ENCODE data around the gene CLASP1.
"Not testable (repeated sequence)": the region's sequence is repeated elsewhere in the genome, so short reads cannot be mapped to it uniquely, and the experiment has no call there.

CLASP1 gene

DNA sequence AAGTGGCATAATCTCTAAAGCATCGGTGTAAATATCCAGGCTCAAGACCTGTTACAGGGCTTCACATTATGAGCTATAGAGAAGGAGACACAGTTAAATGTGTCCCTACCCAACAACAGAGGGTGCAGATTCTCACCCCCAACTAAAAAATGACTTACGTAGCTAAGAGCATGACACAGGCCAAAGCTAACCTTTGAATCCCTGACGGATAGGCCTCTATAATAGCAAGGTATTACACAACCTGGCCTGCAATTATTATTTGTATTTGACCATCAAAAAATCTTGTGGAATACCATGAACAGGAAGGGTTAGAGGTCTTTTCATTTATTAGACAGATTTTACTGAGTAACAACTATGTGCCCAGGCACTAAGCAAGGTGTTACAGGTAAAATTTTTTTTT is 73.5 kb downstream of the CLASP1 start:
- no peak for DNase-seq

DNA sequence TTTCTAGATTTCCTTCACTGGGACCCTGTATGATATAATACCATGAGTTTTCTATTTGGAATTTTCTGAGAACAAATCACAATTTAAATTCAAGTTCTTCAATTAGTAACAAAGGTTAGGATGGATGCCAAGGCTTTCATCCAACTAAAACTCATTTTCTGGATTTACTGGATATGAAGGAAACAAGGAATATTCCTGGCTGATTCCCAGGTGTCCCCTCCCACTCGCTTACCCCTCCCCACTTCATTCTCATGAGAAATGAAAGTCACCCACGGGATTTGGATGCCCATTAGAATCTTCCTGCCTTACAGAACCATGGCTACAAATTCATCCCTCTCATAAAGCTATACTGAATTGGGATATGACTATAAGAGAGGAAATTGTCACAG is 78.6 kb downstream of the CLASP1 start:
- no peak for DNase-seq

DNA sequence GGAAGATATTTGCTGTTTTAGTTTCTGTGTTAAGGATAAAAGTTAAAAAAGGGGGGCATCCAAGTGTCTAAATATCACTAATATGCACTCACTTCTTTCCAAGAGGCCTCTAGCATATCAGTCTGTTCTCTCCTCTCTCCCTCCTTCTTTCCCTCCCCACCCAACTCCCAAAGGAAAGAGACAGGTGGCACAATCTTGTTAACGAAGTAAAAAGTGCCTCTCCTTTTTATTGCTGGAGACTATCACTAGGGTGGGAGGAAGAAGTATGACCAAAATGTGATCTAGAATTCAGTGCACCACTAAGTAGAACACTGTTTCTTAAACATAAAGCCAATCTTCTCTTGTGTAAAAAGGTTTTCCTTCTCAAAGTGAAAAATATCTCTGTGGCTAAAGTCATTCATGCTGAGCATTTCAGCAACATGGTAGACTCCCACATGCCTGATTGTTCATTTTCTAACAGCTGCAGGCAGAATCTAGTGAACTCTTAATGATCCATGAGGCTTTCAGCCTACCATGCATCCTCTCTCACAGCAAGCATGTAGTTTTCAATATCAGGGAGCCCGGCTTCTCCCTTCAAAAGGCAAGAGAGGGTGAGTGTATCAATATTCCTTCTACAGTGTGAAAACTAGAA is 79.1 kb downstream of the CLASP1 start:
- DNase-seq: no peak

DNA sequence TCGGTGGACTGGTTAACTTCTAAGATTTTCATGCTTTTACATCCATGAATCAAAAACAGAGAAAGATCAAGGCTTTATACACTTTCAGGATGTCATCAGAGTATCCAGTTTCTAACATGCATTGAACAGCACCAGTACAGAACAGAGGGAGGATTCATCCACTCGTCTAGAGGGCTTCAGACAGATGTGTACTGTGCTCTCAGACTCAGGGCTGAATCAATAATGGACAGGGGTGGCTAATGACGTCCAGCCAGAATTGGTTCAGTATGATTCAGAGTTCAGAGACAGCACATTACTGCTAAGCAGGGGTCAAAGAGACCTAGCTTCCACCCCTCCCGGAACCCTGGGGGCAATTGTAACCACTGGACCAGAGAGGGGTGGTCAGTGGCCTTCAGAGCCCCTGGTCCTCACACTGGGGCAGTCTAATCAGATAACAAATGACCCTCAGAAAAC is 81.3 kb downstream of the CLASP1 start:
- no peak for DNase-seq

DNA sequence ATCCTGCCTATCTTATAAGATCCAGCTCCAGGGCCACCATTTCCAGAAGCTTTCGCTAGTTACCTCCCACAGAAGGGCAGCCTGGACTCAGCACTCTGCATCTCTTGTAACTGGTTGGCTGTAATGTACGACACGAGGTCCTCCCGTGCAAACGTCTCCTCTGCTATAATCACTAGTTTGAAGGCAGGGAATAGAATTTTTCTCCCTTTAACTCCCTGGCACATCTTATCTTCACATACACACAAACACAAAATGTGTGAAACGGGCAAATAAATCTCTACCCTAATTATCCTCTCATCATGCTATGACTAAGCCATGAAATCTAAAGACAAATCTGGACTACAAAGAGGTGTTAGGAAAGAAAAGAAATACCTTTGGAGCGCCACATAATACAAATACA is 81.8 kb downstream of the CLASP1 start:
- DNase-seq: no peak

DNA sequence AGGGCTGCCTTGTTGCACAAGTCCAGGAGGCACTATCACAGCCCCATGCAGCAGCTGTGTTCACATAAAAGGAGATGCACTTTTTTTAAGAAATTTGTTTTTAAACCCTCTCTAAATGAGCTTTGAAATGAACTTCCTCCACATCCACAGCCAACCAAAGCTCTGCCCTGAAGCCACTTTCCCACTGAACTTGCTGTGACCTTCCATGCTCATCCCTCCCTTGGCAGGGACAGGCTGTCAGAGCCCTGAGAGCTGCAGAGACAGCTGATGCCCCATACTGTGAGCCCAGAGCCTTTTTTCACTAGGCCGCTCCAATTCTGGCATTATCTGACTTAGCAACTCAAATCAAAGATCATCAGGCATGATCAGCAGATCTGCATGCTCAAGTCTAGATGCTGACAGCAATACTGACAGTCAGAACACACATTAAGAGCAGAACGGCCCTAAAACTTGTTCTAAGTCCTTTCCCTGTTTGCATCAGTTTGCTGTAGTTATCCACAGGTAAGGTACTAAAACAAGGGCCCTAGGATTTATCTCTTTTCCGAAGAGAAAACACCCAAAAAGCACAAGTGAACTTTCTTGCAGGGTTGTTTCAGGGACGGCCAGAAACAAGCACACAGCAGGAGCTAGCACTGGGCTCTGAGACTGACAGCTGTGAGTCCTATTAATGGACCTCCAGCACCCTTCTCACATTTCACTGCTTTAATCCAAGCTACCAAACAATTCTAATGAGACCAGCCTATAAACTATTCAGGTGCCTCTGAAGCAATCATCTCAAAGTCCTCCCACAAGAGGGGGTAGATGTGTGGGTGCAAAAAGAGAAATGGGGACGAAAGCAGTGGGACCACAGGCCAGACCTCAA is 83.6 kb downstream of the CLASP1 start:
- DNase-seq: peak; percentile 18

DNA sequence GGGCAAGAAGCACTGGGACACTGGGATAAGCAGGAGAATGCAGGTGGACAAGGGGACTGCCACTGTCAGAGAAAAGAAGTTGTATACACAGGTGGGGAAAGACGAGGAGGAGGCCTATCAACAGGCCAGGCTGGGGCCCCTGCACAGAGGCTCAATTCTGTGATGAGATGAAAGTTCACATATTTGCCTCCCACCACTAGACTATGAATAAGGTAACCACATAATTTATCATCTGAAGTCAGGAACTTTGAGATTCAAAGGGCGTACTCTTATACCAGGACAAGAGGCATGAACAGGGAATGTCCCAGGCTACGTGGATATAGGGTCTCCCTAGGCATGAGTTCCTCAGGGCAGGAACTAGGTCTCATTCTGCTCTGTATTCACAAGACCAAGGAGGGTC is 84.4 kb downstream of the CLASP1 start:
- DNase-seq: no peak

DNA sequence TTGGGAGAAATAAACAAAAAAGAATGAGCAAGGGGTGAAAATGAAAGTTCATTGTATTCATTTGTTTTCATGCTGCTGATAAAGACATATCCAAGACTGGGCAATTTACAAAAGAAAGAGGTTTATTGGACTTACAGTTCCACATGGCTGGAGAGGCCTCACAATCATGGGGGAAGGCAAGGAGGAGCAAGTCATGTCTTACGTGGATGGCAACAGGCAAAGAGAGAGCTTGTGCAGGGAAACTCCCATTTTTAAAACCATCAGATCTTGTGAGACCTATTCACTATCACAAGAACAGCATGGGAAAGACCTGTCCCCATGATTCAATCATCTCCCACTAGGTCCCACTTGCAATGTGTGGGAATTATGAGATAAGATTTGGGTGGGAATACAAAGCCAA is 85.5 kb downstream of the CLASP1 start:
- not testable (repeated sequence) for DNase-seq

DNA sequence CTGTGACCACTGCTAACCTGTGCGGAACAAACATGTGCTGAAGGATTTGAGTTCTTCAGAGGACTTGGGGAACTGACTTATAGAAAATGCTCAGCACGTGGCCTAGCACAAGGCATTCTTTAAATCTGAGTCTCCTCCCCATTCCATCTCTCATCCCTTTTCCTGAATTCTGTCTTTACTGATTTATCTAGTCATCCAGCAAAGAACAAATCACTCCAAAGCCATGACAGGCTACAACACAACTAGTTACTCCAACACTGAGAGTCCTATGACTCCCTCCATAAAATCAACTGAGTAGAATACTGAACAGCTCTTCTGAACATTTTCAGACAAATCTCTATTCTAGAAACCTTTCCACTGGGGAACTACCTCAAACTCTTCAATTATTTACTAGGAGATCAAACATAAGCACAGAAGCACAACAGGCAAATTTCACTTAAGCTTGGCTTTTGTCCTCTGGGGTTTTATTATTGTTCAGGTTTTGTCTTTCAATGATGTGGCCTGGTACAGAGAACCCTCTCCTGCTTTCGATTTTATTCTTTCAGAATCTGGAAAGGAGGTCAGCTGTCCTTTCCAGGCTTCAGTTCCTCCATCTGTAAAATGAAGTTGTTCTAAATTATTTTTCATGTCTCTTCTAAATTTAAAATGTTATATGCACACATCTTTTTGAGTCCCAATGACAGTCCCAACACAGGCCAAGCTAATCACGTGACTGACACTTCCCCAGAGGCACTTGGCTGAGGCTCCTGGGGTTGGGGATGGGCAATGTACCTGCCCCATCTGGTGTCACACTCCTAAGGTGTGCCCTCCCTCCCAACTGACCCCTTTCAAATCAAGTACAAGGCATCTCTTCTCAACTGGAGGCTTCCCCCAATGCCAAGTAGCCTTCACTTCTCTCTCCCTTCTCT is 86.7 kb downstream of the CLASP1 start:
- no peak for DNase-seq

DNA sequence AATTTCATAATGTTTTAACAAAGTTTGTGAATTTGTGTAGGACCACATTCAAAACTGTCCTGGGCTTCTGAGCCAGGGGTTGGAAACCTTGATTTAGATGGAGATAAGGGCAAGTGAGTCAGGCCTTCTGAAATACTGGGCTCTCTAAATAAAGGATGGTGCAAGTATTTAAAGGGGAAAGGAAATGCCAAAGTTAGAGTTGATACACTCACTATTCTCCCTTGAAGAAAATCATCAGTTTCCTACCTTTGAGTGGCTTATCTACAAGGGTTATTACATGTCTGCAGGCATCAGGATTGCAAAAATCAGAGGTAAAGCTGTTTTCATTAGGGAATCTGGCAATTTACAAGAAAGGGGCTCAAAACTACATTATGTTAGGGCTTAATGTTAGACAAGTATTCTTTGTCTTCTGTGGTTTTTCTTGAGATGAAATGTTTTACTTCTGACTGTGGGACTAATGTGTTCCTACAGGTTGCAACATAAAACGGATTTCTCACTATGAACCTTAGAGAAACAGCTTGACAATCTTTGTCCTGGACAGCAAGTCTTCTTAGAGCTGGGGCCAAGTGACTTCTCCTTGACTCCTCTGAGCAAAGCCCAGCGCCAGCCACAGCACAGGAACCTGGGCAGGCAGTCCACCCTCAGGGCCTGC is 87.5 kb downstream of the CLASP1 start:
- no peak for DNase-seq

DNA sequence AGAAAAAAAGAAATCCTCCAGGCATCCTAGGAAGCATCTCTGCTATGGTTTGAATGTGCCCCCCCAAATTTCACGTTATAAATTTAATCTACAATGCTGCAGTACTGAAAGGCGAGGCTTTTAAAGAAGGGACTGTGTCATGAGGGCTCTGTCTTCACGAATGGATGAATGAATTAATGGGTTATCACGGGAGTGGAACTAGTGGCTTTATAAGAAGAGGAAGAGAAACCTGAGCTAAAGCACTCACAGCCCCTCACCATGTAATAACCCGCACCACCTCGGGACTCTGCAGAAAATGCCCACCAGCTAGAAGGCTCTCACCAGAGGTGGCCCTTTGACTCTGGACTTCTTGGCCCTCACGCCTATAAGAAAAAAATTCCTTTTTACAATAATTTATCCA is 90.9 kb downstream of the CLASP1 start:
- DNase-seq: no peak

DNA sequence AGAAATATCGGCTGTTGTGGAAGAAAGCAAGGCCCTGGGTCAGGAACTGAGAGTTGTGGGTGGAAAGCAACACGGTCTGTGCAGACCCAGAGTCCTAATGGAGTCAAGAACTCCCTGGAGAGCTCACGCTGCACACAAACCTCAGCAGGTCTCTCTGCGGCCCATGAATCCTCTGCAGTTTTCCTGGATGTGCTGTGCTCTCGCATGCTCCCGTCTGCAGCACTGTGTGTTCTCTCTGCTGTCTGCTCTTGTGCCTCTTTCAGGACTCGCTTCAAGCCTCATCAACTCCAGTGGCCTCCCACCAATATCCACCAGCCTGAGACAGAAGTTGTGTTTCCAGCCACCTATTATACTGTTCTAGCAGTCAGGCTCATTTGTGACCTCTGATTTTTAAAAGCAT is 94.3 kb downstream of the CLASP1 start:
- DNase-seq: no peak

DNA sequence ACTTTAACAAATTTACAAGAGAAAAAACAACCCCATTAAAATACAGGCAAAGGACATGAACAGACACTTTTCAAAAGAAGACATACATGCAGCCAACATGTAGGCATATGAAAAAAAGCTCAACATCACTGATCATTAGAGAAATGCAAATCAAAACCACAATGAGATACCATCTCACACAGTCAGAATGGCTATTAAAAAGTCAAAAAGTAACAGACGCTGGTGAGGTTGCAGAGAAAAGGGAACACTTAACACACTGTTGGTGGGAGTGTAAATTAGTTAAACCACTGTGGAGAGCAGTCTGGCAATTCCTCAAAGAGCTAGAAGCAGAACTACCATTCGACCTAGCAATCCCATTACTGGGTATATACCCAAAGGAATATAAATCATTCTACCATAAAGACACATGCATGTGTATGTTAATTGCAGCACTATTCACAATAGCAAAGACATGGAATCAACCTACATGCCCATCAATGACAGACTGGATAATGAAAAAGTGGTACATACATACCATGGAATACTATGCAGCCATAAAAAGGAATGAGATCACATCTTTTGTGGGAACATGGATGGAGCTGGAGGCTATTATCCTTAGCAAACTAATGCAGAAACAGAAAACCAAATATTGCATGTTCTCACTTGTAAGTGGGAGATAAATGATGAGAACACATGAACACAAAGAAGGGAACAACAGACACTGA is 96.6 kb downstream of the CLASP1 start:
- DNase-seq: not testable (repeated sequence)

DNA sequence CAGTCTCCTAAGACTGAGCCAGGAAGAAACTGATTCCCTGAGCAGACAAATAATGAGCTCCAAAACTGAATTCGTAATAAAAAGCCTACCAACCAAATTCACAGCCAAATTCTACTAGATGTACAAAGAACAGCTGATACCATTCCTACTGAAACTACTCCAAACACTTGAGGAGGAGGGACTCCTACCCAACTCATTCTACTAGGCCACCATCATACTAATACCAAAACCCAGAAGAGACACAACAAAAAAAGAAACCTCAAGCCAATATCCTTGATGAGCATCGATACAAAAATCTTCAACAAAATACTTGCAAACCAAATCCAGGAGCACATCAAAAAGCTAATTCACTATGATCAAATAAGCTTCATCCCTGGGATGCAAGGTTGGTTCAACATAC is 98.6 kb downstream of the CLASP1 start:
- no peak for DNase-seq

DNA sequence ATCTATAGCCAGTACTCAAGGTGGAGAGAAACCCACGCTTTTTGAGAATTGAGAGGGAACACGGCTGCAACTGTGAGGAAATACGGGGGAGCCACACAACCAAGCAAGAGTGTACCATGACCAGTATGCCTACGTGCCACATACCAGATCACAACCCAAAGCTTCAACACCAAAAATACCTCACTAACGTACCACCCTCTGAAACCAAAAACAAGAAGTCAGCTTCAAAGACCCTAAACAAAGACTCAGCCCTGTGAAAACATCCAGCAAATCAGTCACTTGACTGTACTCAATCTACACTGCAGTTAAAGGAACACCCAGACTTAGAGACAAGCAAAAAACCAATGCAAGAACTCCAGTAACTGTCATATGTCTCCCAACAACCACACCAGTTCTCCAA is 101.6 kb downstream of the CLASP1 start:
- no peak for DNase-seq

DNA sequence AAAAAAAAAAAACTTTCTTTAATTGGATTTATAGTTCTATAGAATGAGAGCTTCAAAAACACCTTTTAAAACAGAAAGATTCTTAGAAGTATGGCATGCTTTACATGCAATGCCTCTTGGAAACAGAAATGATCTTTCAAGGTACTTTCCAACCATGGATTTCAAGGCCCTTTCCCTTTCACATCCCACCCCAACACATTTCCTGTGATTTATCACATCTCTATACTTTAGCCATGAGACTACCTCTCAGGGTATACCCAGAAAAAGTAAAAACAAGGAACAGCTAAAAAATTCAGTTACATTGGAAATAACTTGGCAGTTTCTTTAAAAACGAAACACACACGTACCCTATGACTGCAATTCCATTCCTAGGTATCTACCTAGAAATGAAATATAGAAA is 103.3 kb downstream of the CLASP1 start:
- DNase-seq: no peak

DNA sequence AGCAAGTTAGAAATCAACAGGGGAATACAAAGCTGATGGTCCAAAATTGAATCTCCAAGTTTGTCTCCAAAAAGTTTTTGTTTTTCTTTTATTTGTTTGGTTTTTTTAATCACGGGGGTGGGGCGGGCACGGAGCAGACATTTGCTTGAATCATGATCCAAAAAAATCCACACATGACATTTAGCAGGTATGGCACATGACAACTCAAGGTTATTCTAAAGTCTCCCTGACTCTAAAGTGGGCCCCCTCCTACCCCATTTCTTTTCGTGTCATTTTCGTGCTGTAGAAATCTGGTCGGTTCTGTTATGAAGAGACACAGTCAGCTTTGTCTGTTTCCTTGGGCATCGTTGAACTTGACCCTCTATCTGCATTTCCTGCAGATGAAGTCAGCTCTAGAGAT is 104.0 kb downstream of the CLASP1 start:
- DNase-seq: no peak

DNA sequence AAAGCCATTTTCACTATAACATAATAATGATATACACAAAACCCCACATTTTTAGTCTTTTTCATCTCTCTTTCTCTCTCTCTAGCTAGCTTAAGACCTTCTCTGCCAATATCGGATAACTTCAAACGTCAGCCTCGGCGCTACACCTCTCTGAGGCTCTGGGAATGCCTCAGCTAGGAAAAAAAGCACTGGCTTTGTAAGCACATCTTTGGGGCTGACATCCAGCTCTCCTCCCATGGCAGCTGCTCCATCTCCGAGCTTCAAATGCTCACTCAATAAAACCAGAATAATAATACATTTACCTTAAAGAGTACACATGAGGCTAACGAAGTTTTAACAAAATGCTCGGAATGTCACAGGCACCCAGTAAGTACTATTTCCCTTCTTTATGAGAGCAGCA is 107.8 kb downstream of the CLASP1 start:
- DNase-seq: no peak

DNA sequence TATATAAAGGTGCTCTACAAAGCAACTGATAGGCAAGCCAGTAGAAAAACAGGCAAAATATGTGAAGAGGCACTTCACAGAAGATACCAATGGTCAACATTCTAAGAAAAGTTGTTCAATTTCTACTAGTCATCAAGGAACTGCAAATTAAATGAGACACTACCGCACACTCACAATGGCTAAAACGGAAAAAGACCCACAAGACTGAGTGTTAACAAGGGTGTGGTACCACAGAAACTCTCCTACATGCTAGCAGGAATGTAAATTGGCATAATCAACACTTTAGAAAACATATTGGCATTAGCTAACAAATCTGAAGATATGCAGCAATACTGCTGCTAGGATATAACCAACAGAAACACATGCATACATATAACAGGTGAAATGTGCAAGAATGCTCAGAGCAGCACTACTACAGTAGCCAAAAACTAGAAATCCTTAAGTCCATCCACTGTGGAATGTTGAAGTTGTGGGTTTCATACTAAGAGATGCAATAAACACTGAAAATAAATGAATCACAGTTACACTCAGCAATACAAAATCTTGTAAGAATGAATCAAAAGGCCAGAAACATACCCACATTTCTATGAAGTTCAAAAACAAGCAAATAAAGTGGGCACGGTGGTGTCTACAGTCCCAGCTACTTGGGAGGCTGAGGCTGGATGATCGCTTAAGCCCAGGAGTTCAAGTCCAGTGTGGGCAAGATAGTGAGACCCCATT is 109.4 kb downstream of the CLASP1 start:
- no peak for DNase-seq

DNA sequence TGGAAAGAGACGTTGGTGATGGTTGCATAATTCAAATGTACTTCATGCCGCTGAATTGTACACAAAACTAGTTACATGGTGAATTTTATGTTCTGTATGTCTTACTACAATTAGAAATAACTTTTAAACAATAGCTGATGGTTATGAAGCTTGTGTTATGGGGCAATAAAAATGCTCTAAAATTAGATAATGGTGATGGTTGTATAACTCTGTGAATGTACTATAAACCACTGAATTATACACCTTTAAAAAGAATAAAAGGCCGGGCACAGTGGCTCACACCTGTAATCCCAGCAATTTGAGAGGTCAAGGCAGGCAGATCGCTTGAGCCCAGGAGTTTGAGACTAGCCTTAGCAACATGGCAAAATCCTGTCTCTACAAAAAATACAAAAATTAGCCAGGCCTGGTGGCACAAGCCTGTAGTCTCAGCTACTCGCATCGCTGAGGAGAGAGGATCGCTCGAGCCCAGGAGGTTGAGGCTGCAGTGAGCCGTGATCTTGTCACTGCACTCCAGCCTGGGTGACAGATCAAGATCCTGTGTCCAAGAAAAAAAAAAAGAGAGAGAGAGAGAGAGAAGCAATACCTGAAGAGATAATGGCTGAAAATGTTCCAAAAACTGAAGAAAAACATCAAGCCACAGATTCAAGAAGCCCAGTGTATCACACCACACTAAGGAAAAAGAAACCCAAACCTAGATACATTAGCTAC is 112.3 kb downstream of the CLASP1 start:
- DNase-seq: no peak

DNA sequence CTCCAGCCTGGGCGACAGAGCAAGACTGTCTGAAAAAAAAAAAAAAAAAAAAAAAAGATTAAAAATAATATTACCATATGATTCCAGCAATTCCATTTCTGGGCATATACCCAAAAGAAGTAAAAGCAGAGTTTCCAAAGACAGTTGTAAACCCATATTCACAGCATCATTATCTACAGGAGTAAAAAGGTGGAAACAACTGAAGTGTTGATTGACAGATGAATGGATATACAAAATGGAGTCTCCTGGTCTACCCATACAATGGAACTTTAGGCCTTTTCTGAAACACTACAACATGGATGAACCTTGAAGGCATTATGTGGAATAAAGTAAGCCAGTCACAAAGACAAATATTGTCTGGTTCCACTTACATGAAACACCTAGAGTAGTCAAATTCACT is 112.9 kb downstream of the CLASP1 start:
- DNase-seq: no peak

Data from NCI-H446 treated with DMSO at 0.1 percent for 48 hours (cell line).